IPS DF 6.9 (cell line): Measurements from ENCODE around the gene IPO5.

ENCODE experiments used
- DNase-seq: peaks from one replicate; pipeline ENCODE4 v3.0.0-alpha.2; 2013; ENCODE audit warnings: low read depth, low spot score
- H3K27ac ChIP-seq: one replicate; pipeline ENCODE4 v1.5.1; 2013; ENCODE audit warnings: low read length, control low read depth
- H3K27me3 ChIP-seq: 2 replicates; pipeline ENCODE4 v1.6.1; 2013; ENCODE audit warnings: mild to moderate bottlenecking, low read length; ENCODE audit not compliant: control insufficient read depth, insufficient read depth
- H3K36me3 ChIP-seq: 2 replicates; pipeline ENCODE4 v1.6.1; 2013; ENCODE audit warnings: low read length; ENCODE audit not compliant: control insufficient read depth, insufficient read depth
- H3K4me1 ChIP-seq: 2 replicates; pipeline ENCODE4 v1.6.1; 2013; ENCODE audit warnings: low read length; ENCODE audit not compliant: control insufficient read depth, insufficient read depth
- H3K4me3 ChIP-seq: 2 replicates; pipeline ENCODE4 v1.5.1; 2013; ENCODE audit warnings: mild to moderate bottlenecking, low read length
- H3K9me3 ChIP-seq: 2 replicates; pipeline ENCODE4 v1.6.1; 2013; ENCODE audit warnings: low read length, inconsistent platforms; ENCODE audit not compliant: control insufficient read depth, insufficient read depth
- WGBS: extraction: QIAGEN DNeasy Blood & Tissue Kit; methylation state at CpG from one replicate; pipeline ENCODE4 v1.1.7; 2013; ENCODE audit warnings: mixed read lengths, missing lambda C conversion rate; ENCODE audit not compliant: insufficient read length, insufficient coverage; 5-methylcytosine and 5-hydroxymethylcytosine counted together

IPO5 gene

DNA sequence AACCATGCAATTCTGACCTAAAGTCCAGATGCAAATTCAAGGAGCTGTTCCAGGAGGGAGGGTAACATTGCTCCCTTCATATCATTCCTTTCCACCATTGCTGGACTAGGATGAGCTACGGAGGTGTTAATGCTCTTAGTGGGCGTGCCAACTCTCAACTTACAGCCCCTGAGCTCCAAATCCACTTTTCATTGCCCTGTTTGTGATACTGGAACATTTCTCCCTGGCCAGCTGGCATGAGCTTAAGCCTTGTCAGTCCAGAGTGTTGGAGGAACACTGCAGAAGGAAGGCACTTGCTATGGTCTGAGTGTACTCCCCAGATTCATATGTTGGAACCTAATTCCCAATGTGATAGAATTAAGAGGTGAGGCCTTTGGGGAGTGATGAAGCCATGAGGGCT is 119.0 kb downstream of the IPO5 start:
- no CpG with 5 or more reads among the region's 2 CpGs for WGBS
- no peak for DNase-seq
- H3K4me1 ChIP-seq = no peaks in the 10 kb centered on the region
- no peak overlapping the region for H3K4me3 ChIP-seq
- no peaks in the 10 kb centered on the region; the same call in 1 of the 2 replicates for H3K36me3 ChIP-seq
- no peaks in the 10 kb centered on the region for H3K27me3 ChIP-seq
- H3K27ac ChIP-seq = no peak overlapping the region
- H3K9me3 ChIP-seq = no peaks in the 10 kb centered on the region
